OCI-LY7 (cell line): ENCODE results near the gene PLPPR1.

Experiments used
- EZH2phosphoT487 ChIP-seq: fragments of 200-600 bp; sonication (generic); IDR thresholded peaks from 2 replicates; pipeline ENCODE4 v1.6.1; 2018; ENCODE audit warnings: low read depth, borderline replicate concordance, mild to moderate bottlenecking, mixed run types, antibody characterized with exemption, low read length, moderate library complexity, mixed read lengths
- TF ChIP-seq, protein P1 (sequence below): fragments of 200-600 bp; sonication (generic); conservative IDR thresholded peaks from 2 replicates; pipeline ENCODE4 v1.5.1; 2014; ENCODE audit warnings: mild to moderate bottlenecking, antibody characterized with exemption, low read length, moderate library complexity, mixed read lengths

DNA sequence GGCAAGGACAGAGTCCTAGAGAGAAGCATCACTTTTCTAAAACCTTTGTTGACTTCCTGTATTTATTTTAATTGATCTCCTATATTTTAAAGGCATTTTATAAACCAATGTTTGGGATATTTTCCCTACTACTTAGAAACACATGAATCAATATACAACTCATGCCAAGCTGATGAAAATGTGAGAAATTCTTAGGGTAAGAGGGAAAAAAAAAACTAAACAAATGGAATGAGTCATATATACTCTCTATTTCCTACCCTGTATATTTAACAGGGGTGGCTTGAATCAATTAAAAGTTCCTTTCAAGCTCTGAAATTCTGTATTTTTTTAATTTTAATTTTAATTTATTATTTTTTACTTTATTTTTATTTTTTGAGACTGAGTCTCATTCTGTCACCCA is 336.7 kb downstream of the PLPPR1 start:
- TF ChIP-seq, protein P1, sequence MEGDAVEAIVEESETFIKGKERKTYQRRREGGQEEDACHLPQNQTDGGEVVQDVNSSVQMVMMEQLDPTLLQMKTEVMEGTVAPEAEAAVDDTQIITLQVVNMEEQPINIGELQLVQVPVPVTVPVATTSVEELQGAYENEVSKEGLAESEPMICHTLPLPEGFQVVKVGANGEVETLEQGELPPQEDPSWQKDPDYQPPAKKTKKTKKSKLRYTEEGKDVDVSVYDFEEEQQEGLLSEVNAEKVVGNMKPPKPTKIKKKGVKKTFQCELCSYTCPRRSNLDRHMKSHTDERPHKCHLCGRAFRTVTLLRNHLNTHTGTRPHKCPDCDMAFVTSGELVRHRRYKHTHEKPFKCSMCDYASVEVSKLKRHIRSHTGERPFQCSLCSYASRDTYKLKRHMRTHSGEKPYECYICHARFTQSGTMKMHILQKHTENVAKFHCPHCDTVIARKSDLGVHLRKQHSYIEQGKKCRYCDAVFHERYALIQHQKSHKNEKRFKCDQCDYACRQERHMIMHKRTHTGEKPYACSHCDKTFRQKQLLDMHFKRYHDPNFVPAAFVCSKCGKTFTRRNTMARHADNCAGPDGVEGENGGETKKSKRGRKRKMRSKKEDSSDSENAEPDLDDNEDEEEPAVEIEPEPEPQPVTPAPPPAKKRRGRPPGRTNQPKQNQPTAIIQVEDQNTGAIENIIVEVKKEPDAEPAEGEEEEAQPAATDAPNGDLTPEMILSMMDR: no peak
- no peak for TF ChIP-seq EZH2phosphoT487
